H9 (cell line): ENCODE results near the gene TMEM161A. TPM values are rescaled to one million over a fixed set of nuclear protein-coding genes. Genes with fewer than 3 reads are reported as not detected.
"Not testable (repeated sequence)": the region's sequence is repeated elsewhere in the genome, so short reads cannot be mapped to it uniquely, and the experiment has no call there.

Experiments
- DNase-seq: peaks from one replicate; pipeline ENCODE4 v3.0.0-alpha.2; 2017
- H2AFZ ChIP-seq: one replicate; pipeline ENCODE4 v1.6.1; 2013; ENCODE audit warnings: mild to moderate bottlenecking, low read length, control low read depth, moderate library complexity
- H2AK5ac ChIP-seq: 2 replicates; pipeline ENCODE4 v1.6.1; 2013; ENCODE audit warnings: low read length, control low read depth, mixed read lengths; ENCODE audit not compliant: insufficient read length
- H2BK120ac ChIP-seq: one replicate; pipeline ENCODE4 v1.6.1; 2013; ENCODE audit warnings: low read depth, mild to moderate bottlenecking, low read length, control low read depth, inconsistent platforms; ENCODE audit not compliant: poor library complexity, severe bottlenecking
- H2BK12ac ChIP-seq: 2 replicates; pipeline ENCODE4 v1.6.1; 2013; ENCODE audit warnings: low read length, control low read depth, mixed read lengths, low read depth; ENCODE audit not compliant: insufficient read length
- H2BK15ac ChIP-seq: 2 replicates; pipeline ENCODE4 v1.6.1; 2013; ENCODE audit warnings: low read depth, low read length, control low read depth
- H2BK20ac ChIP-seq: one replicate; pipeline ENCODE4 v1.6.1; 2013; ENCODE audit warnings: low read depth, mild to moderate bottlenecking, low read length, control low read depth, inconsistent platforms; ENCODE audit not compliant: poor library complexity, severe bottlenecking
- H2BK5ac ChIP-seq: 2 replicates; pipeline ENCODE4 v1.6.1; 2013; ENCODE audit warnings: low read length, control low read depth, mixed read lengths; ENCODE audit not compliant: insufficient read length
- H3K14ac ChIP-seq: 2 replicates; pipeline ENCODE4 v1.6.1; 2013; ENCODE audit warnings: low read length, control low read depth; ENCODE audit not compliant: insufficient read depth
- H3K18ac ChIP-seq: 2 replicates; pipeline ENCODE4 v1.6.1; 2013; ENCODE audit warnings: low read depth, mild to moderate bottlenecking, mixed read lengths, low read length, control low read depth; ENCODE audit not compliant: insufficient read length
- H3K23ac ChIP-seq: 2 replicates; pipeline ENCODE4 v1.6.1; 2013; ENCODE audit warnings: low read length, control low read depth, mixed read lengths, low read depth; ENCODE audit not compliant: insufficient read length
- H3K23me2 ChIP-seq: 2 replicates; pipeline ENCODE4 v1.6.1; 2013; ENCODE audit warnings: low read depth, mild to moderate bottlenecking, mixed read lengths, low read length, control low read depth; ENCODE audit not compliant: insufficient read length, poor library complexity, severe bottlenecking
- H3K27ac ChIP-seq: 2 replicates; pipeline ENCODE4 v1.5.1; 2013; ENCODE audit warnings: low read length, control low read depth, mixed read lengths, low read depth; ENCODE audit not compliant: insufficient read length
- H3K27me3 ChIP-seq: 2 replicates; pipeline ENCODE4 v1.6.1; 2013; ENCODE audit warnings: low read length, control low read depth, inconsistent platforms; ENCODE audit not compliant: insufficient read depth
- H3K4ac ChIP-seq: 2 replicates; pipeline ENCODE4 v1.6.1; 2013; ENCODE audit warnings: low read depth, mild to moderate bottlenecking, control low read depth, inconsistent platforms, low read length, moderate library complexity
- H3K4me1 ChIP-seq: 2 replicates; pipeline ENCODE4 v1.6.1; 2013; ENCODE audit warnings: low read length, control low read depth, inconsistent platforms; ENCODE audit not compliant: insufficient read depth
- H3K4me2 ChIP-seq: 2 replicates; pipeline ENCODE4 v1.6.1; 2013; ENCODE audit warnings: low read length, control low read depth, mixed read lengths; ENCODE audit not compliant: insufficient read length, insufficient read depth
- H3K56ac ChIP-seq: 2 replicates; pipeline ENCODE4 v1.6.1; 2013; ENCODE audit warnings: low read depth, mild to moderate bottlenecking, mixed read lengths, low read length, control low read depth; ENCODE audit not compliant: insufficient read length
- H3K79me1 ChIP-seq: 2 replicates; pipeline ENCODE4 v1.6.1; 2013; ENCODE audit warnings: low read depth, mild to moderate bottlenecking, moderate library complexity, low read length, control low read depth, inconsistent platforms; ENCODE audit not compliant: insufficient read depth, poor library complexity, severe bottlenecking
- H3K79me2 ChIP-seq: 2 replicates; pipeline ENCODE4 v1.6.1; 2013; ENCODE audit warnings: low read length, control low read depth, inconsistent platforms; ENCODE audit not compliant: insufficient read depth
- H3K9ac ChIP-seq: 2 replicates; pipeline ENCODE4 v1.6.1; 2013; ENCODE audit warnings: low read length, control low read depth, mixed read lengths; ENCODE audit not compliant: insufficient read length; ENCODE audit errors: extremely low read depth
- H3K9me3 ChIP-seq: one replicate; pipeline ENCODE4 v1.6.1; 2013; ENCODE audit warnings: low read depth, low read length, inconsistent platforms; ENCODE audit not compliant: control insufficient read depth
- H3T11ph ChIP-seq: one replicate; pipeline ENCODE4 v1.6.1; 2013; ENCODE audit warnings: mild to moderate bottlenecking, low read length, control low read depth, inconsistent platforms
- H4K20me1 ChIP-seq: one replicate; pipeline ENCODE4 v1.6.1; 2013; ENCODE audit not compliant: control insufficient read depth, insufficient read length, insufficient read depth
- H4K5ac ChIP-seq: 2 replicates; pipeline ENCODE4 v1.6.1; 2013; ENCODE audit warnings: low read depth, mild to moderate bottlenecking, mixed read lengths, low read length, control low read depth; ENCODE audit not compliant: insufficient read length
- H4K8ac ChIP-seq: replicated peaks from 2 replicates; pipeline ENCODE4 v1.6.1; 2013; ENCODE audit warnings: low read length, control low read depth, mixed read lengths, low read depth; ENCODE audit not compliant: insufficient read length
- H4K91ac ChIP-seq: 2 replicates; pipeline ENCODE4 v1.6.1; 2013; ENCODE audit warnings: low read depth, mild to moderate bottlenecking, moderate library complexity, mixed read lengths, low read length, control low read depth; ENCODE audit not compliant: insufficient read length
- H3K27ac Mint-ChIP-seq, 3 experiments: 2 replicates in 2 of 3; 3 replicates in 1 of 3; pipeline ENCODE4 v1.8.0; 2020 to 2021; ENCODE audit warnings: mixed read lengths in 3 of 3, mild to moderate bottlenecking in 1 of 3, moderate library complexity in 1 of 3
- H3K27me3 Mint-ChIP-seq: 2 replicates; pipeline ENCODE4 v1.8.0; 2021; ENCODE audit warnings: low read depth, mild to moderate bottlenecking, moderate library complexity, mixed read lengths
- H3K36me3 Mint-ChIP-seq, 3 experiments: 2 replicates in 2 of 3; 3 replicates in 1 of 3; pipeline ENCODE4 v1.8.0; 2020 to 2021; ENCODE audit warnings: low read depth in 3 of 3, mixed read lengths in 3 of 3; ENCODE audit not compliant: insufficient read depth in 1 of 3
- H3K4me1 Mint-ChIP-seq, 2 experiments: 2 replicates each; pipeline ENCODE4 v1.8.0; 2020; ENCODE audit warnings: mixed read lengths in 2 of 2
- H3K4me3 Mint-ChIP-seq, 2 experiments: 2 replicates in 1 of 2; 3 replicates in 1 of 2; pipeline ENCODE4 v1.8.0; 2020 to 2021; ENCODE audit warnings: mild to moderate bottlenecking in 2 of 2, mixed read lengths in 2 of 2, moderate library complexity in 1 of 2
- H3K9me3 Mint-ChIP-seq, 2 experiments: 2 replicates in 1 of 2; 3 replicates in 1 of 2; pipeline ENCODE4 v1.8.0; 2020; ENCODE audit warnings: mild to moderate bottlenecking in 2 of 2, mixed read lengths in 2 of 2, moderate library complexity in 1 of 2
- WGBS: extraction: QIAGEN DNeasy Blood & Tissue Kit; methylation state at CpG from one replicate; pipeline ENCODE4 v1.1.7; 2013; ENCODE audit warnings: missing lambda C conversion rate, low lambda C conversion rate, mixed read lengths; ENCODE audit not compliant: insufficient read length; ENCODE audit errors: extremely low coverage; 5-methylcytosine and 5-hydroxymethylcytosine counted together
- total RNA-seq: library from RNA; stranded (reverse); gene quantifications from 2 replicates; pipeline ENCODE4 v1.2.1, GENCODE V29; 2021
- TF ChIP-seq, protein P1 (sequence below): fragments of 200-600 bp; sonication (generic); conservative IDR thresholded peaks from 3 replicates; pipeline ENCODE4 v1.8.0; 2021; ENCODE audit warnings: antibody characterized with exemption, mild to moderate bottlenecking

Gene TMEM161A
- total RNA-seq, 1 experiment from 2014 or later: 40.9 TPM

DNA sequence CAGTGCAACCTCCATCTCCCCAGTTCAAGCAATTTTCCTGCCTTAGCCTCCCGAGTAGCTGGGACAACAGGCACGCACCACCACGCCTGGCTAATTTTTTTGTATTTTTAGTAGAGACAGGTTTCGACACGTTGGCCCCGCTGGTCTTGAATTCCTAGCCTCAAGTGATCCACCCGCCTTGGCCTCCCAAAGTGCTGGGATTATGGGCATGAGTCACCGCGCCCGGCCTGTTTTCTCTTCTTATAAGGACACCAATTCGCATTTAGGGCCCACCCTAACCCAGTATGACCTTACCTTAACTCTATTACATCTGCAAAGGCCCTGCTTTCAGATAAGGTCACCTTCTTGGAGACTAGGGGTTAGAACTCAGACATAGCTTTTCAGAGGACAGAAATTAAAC lies 35.1 kb downstream of the TMEM161A start:
- no peaks in the 10 kb centered on the region for H3K9me3 ChIP-seq
- H2BK120ac ChIP-seq: no peak overlapping the region
- WGBS: no CpG with 5 or more reads among the region's 11 CpGs
- Mint-ChIP-seq H3K4me1 (peaks cover 22 to 24% of the 10 kb centered on the region in 2 experiments), H3K4me3 (no peak overlapping the region; a peak in 1 of 5 replicates), H3K36me3 (peaks cover 0 to 5% (median 5%) of the 10 kb centered on the region in 3 experiments; a peak in 3 of 7 replicates), H3K27me3 (peaks cover 14% of the 10 kb centered on the region), H3K27ac (no peak overlapping the region), H3K9me3 (no peaks in the 10 kb centered on the region; a peak in 1 of 5 replicates)
- H2AFZ ChIP-seq: no peak overlapping the region
- no peak overlapping the region for H4K8ac ChIP-seq
- TF ChIP-seq, protein P1, sequence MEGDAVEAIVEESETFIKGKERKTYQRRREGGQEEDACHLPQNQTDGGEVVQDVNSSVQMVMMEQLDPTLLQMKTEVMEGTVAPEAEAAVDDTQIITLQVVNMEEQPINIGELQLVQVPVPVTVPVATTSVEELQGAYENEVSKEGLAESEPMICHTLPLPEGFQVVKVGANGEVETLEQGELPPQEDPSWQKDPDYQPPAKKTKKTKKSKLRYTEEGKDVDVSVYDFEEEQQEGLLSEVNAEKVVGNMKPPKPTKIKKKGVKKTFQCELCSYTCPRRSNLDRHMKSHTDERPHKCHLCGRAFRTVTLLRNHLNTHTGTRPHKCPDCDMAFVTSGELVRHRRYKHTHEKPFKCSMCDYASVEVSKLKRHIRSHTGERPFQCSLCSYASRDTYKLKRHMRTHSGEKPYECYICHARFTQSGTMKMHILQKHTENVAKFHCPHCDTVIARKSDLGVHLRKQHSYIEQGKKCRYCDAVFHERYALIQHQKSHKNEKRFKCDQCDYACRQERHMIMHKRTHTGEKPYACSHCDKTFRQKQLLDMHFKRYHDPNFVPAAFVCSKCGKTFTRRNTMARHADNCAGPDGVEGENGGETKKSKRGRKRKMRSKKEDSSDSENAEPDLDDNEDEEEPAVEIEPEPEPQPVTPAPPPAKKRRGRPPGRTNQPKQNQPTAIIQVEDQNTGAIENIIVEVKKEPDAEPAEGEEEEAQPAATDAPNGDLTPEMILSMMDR: no peak
- H3K27ac ChIP-seq: no peak overlapping the region
- H3K23ac ChIP-seq: no peak overlapping the region
- no peak overlapping the region for H2BK15ac ChIP-seq
- no peaks in the 10 kb centered on the region for H3K27me3 ChIP-seq
- H3K79me2 ChIP-seq: no peaks in the 10 kb centered on the region
- no peak overlapping the region for H2BK5ac ChIP-seq
- H3K18ac ChIP-seq: no peak overlapping the region
- DNase-seq: no peak
- no peak overlapping the region for H4K5ac ChIP-seq
- H2BK12ac ChIP-seq: no peak overlapping the region
- H3K23me2 ChIP-seq: peaks cover 12% of the 10 kb centered on the region
- no peak overlapping the region for H3K56ac ChIP-seq
- H2BK20ac ChIP-seq: no peak overlapping the region
- H3K4me2 ChIP-seq: no peak overlapping the region
- no peak overlapping the region for H3T11ph ChIP-seq
- H3K9ac ChIP-seq: no peak overlapping the region
- H3K79me1 ChIP-seq: no peaks in the 10 kb centered on the region
- no peaks in the 10 kb centered on the region for H4K20me1 ChIP-seq
- H2AK5ac ChIP-seq: no peak overlapping the region
- no peak overlapping the region for H3K14ac ChIP-seq
- no peak overlapping the region for H3K4ac ChIP-seq
- H4K91ac ChIP-seq: no peak overlapping the region
- H3K4me1 ChIP-seq: peaks cover 2% of the 10 kb centered on the region; the same call in 1 of the 2 replicates

DNA sequence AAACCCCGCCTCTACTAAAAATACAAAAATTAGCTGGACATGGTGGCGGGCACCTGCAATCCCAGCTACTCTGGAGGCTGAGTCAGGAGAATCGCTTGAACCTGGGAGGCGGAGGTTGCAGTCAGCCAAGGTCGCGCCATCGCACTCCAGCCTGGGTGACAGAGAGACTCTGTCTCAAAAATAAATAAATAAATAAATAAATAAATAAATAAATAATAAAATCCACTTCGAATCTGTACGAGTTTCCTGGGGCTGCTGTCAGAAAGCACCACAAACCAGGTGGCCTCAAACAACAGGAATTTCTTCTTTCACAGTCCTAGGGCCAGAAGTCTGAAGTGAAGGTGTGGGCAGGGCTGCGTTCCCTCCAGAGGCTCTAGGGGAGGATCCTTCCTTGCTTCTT lies 35.7 kb downstream of the TMEM161A start:
- H4K8ac ChIP-seq, H3K4me3 Mint-ChIP-seq, H3K14ac ChIP-seq, H3K27ac Mint-ChIP-seq, H3K4me1 ChIP-seq, DNase-seq, H3K27ac ChIP-seq, H3K36me3 Mint-ChIP-seq, H2BK12ac ChIP-seq, H2BK15ac ChIP-seq, H2AFZ ChIP-seq, H3K4ac ChIP-seq, H4K91ac ChIP-seq, H3K27me3 Mint-ChIP-seq, H2AK5ac ChIP-seq, H2BK120ac ChIP-seq, H3K79me2 ChIP-seq, H2BK5ac ChIP-seq, H3K9me3 Mint-ChIP-seq, H4K20me1 ChIP-seq, H3K9ac ChIP-seq, H3K23ac ChIP-seq, H3K56ac ChIP-seq, H2BK20ac ChIP-seq, H3K18ac ChIP-seq, H3K4me2 ChIP-seq, H4K5ac ChIP-seq, H3K79me1 ChIP-seq, H3K27me3 ChIP-seq, H3K9me3 ChIP-seq, H3T11ph ChIP-seq: not testable (repeated sequence)
- H3K4me1 Mint-ChIP-seq: peaks cover 18 to 19% of the 10 kb centered on the region in 2 experiments
- peaks cover 12% of the 10 kb centered on the region for H3K23me2 ChIP-seq
- no CpG with 5 or more reads among the region's 10 CpGs for WGBS
